Measurements from ENCODE around the gene SUSD2. TPM values are rescaled to one million over a fixed set of nuclear protein-coding genes. Genes with fewer than 3 reads are reported as not detected.

Gene SUSD2
- polyA plus RNA-seq, 1 of the 3 experiments (the other 2 are of a cell fraction) = 0.82 TPM

DNA sequence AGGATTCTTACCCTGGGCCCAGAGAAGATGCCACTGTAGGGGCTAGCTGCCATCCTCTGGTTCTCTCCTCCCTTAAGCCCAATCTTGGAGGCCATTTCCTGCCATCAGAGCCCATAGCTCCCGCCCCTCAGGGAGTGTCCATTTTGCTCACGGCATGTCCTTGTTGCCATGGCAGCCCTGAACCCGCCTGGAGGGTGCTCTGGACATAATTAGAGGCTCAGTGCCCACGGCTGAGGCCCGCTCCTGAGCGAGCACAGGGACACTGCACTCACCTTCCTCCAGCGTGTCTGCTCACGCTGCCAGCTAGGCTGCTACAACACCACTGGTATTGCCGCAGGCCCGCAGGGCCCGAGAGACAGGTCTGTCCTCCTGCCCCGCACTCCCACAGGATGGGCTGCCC lies 11.1 kb upstream of the SUSD2 start:
- H3K79me2 ChIP-seq (ENCODE audit: insufficient read depth) = no peaks in the 10 kb centered on the region
- no peak overlapping the region for H3K9ac ChIP-seq
- H3K9me2 ChIP-seq = no peaks in the 10 kb centered on the region
- no peak overlapping the region for H2AFZ ChIP-seq (ENCODE audit: low read depth)
- peaks cover 0 to 14% of the 10 kb centered on the region in 2 experiments; a peak in 1 of 4 replicates for H3K4me1 ChIP-seq (ENCODE audit: control insufficient read depth in 1 of 2, insufficient read depth in 2 of 2, low read depth in 1 of 2, low read length in 1 of 2)
- no peaks in the 10 kb centered on the region for H4K20me1 ChIP-seq (ENCODE audit: insufficient read depth)
- CTCF ChIA-PET = interaction anchor here (0.6 to 8.1 kb wide), 3 partner anchors 14 to 173 kb away, joined by 3 to 83 read pairs (median 4); no protein-coding TSS in a partner anchor
- DNase-seq = peak; percentile 59
- TF ChIP-seq, protein P1, sequence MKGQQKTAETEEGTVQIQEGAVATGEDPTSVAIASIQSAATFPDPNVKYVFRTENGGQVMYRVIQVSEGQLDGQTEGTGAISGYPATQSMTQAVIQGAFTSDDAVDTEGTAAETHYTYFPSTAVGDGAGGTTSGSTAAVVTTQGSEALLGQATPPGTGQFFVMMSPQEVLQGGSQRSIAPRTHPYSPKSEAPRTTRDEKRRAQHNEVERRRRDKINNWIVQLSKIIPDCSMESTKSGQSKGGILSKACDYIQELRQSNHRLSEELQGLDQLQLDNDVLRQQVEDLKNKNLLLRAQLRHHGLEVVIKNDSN (IDR thresholded peaks at IDR 0.05; ENCODE audit: borderline replicate concordance, low read depth) = no peak
- TF ChIP-seq EZH2phosphoT487 (IDR thresholded peaks at IDR 0.05; ENCODE audit: borderline replicate concordance, low read depth) = no peak
- no peak for TF ChIP-seq JUND (IDR thresholded peaks at IDR 0.05)
- no peak for TF ChIP-seq GABPA (IDR thresholded peaks at IDR 0.05; ENCODE audit: low read depth)
- no peak for TF ChIP-seq FOSL2 (IDR thresholded peaks at IDR 0.05; ENCODE audit: borderline replicate concordance, low read depth)
- TF ChIP-seq YY1 (IDR thresholded peaks at IDR 0.05; ENCODE audit: low read depth) = no peak
- TF ChIP-seq RFX5 (IDR thresholded peaks at IDR 0.05; ENCODE audit: low read length) = no peak
- TF ChIP-seq PBX3 (IDR thresholded peaks at IDR 0.05) = no peak
- TF ChIP-seq TCF12 (IDR thresholded peaks at IDR 0.05) = no peak
- TF ChIP-seq MXI1 (IDR thresholded peaks at IDR 0.05; ENCODE audit: low read depth, low read length) = no peak
- H3K27me3 ChIP-seq (ENCODE audit: insufficient read depth) = no peaks in the 10 kb centered on the region
- no peaks in the 10 kb centered on the region for H3K9me3 ChIP-seq
- peaks cover 5% of the 10 kb centered on the region for H3F3A ChIP-seq (replicated peaks; ENCODE audit: insufficient read depth)
- H3K27ac ChIP-seq (ENCODE audit: low read depth in 2 of 2, low read length in 1 of 2) = no peak overlapping the region; a peak in 1 of 4 replicates
- H3K36me3 ChIP-seq (replicated peaks in 1 of 2; ENCODE audit: control insufficient read depth in 1 of 2, insufficient read depth in 2 of 2, low read length in 1 of 2) = peaks cover 9 to 67% of the 10 kb centered on the region in 2 experiments
- H3K4me2 ChIP-seq = no peak overlapping the region
- WGBS (ENCODE audit: low lambda C conversion rate) = 67% methylated on average over 3 of the region's 12 CpGs
- POLR2A ChIA-PET = no interaction called here
- H3K4me3 ChIP-seq (ENCODE audit: low read depth in 2 of 2, low read length in 1 of 2) = no peak overlapping the region

DNA sequence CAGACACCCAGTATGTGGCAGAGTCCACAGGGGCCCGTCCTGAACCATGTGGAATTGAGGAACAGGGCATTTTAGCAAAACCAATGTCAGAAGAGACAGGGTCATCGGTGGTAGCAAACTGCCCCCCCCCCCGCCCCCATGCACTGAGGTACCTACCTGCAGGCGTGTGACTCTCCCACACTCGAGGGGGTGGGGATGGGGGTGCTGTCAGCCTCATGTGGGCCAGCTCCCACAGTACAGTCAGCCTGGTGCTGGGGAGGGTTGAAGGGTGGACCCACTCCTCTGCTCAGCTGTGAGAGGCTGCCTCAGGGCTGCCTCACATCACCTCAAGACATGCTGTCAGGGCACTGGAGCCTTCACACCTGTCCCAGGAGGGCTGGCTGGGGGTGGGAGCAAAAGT lies 10.7 kb upstream of the SUSD2 start:
- no peaks in the 10 kb centered on the region for H3K79me2 ChIP-seq (ENCODE audit: insufficient read depth)
- H3F3A ChIP-seq (replicated peaks; ENCODE audit: insufficient read depth) = peaks cover 5% of the 10 kb centered on the region
- H3K9me3 ChIP-seq = no peaks in the 10 kb centered on the region
- ChIA-PET POLR2A (no interaction called here), CTCF (interaction anchor here (2.7 to 8.1 kb wide), 2 partner anchors 14 to 19 kb away, joined by 15 to 83 read pairs; no protein-coding TSS in a partner anchor)
- H3K27me3 ChIP-seq (ENCODE audit: insufficient read depth) = no peaks in the 10 kb centered on the region
- H3K4me1 ChIP-seq (ENCODE audit: control insufficient read depth in 1 of 2, insufficient read depth in 2 of 2, low read depth in 1 of 2, low read length in 1 of 2) = peaks cover 0 to 9% of the 10 kb centered on the region in 2 experiments; a peak in 1 of 4 replicates
- no peak overlapping the region for H3K9ac ChIP-seq
- no peaks in the 10 kb centered on the region for H4K20me1 ChIP-seq (ENCODE audit: insufficient read depth)
- H3K4me2 ChIP-seq = no peak overlapping the region
- no peak overlapping the region for H2AFZ ChIP-seq (ENCODE audit: low read depth)
- no peaks in the 10 kb centered on the region for H3K9me2 ChIP-seq
- no peak overlapping the region for H3K27ac ChIP-seq (ENCODE audit: low read depth in 2 of 2, low read length in 1 of 2)
- no peak overlapping the region for H3K4me3 ChIP-seq (ENCODE audit: low read depth in 2 of 2, low read length in 1 of 2)
- peaks cover 9 to 64% of the 10 kb centered on the region in 2 experiments for H3K36me3 ChIP-seq (replicated peaks in 1 of 2; ENCODE audit: control insufficient read depth in 1 of 2, insufficient read depth in 2 of 2, low read length in 1 of 2)
- WGBS (ENCODE audit: low lambda C conversion rate) = no CpG with 5 or more reads among the region's 5 CpGs
- DNase-seq = no peak
- no peak for TF ChIP-seq MEF2A (IDR thresholded peaks at IDR 0.05; ENCODE audit: borderline replicate concordance, low read depth)
- TF ChIP-seq, protein P1 (IDR thresholded peaks at IDR 0.05; ENCODE audit: borderline replicate concordance, low read depth) = no peak
- TF ChIP-seq NFIC (IDR thresholded peaks at IDR 0.05; ENCODE audit: borderline replicate concordance) = no peak

All from SK-N-SH (cell line).